Muscle layer of duodenum (tissue), 2 donors: ENCODE data around the gene GABPA.
"Not testable (repeated sequence)": the region's sequence is repeated elsewhere in the genome, so short reads cannot be mapped to it uniquely, and the experiment has no call there.

Experiments used
- H3K27ac ChIP-seq: one replicate; pipeline ENCODE4 v1.7.0; 2013; ENCODE audit warnings: mild to moderate bottlenecking, low read length
- H3K27me3 ChIP-seq: one replicate; pipeline ENCODE4 v1.7.0; 2013; ENCODE audit warnings: low read depth, mild to moderate bottlenecking, control low read depth, low read length
- H3K36me3 ChIP-seq, 2 donors: one replicate each; pipeline ENCODE4 v1.7.0; 2013; ENCODE audit warnings: low read length in 2 of 2, control low read depth in 1 of 2, mild to moderate bottlenecking in 1 of 2; ENCODE audit not compliant: insufficient read depth in 2 of 2, control insufficient read depth in 1 of 2
- H3K4me1 ChIP-seq, 2 donors: one replicate each; pipeline ENCODE4 v1.7.0; 2013; ENCODE audit warnings: low read length in 2 of 2, mild to moderate bottlenecking in 2 of 2, control low read depth in 1 of 2, moderate library complexity in 1 of 2; ENCODE audit not compliant: insufficient read depth in 2 of 2, control insufficient read depth in 1 of 2
- H3K4me3 ChIP-seq, 2 donors: one replicate each; pipeline ENCODE4 v1.7.0; 2013; ENCODE audit warnings: low read length in 2 of 2, low read depth in 1 of 2, mild to moderate bottlenecking in 1 of 2
- H3K9me3 ChIP-seq, 2 donors: one replicate each; pipeline ENCODE4 v1.7.0; 2013; ENCODE audit warnings: low read length in 2 of 2, control low read depth in 1 of 2, mild to moderate bottlenecking in 1 of 2; ENCODE audit not compliant: control insufficient read depth in 1 of 2
- donor health status: healthy.

GABPA gene

GRCh38 chr21:25714066-25714465 is 20.7 kb upstream of the GABPA start:
- H3K36me3 ChIP-seq = peaks cover 10 to 12% of the 10 kb centered on the region in 2 donors
- H3K4me3 ChIP-seq, H3K9me3 ChIP-seq, H3K4me1 ChIP-seq, H3K27me3 ChIP-seq, H3K27ac ChIP-seq: not testable (repeated sequence)

GRCh38 chr21:25717491-25718147 is 17.2 kb upstream of the GABPA start:
- H3K9me3 ChIP-seq = no peaks in the 10 kb centered on the region
- H3K27ac ChIP-seq = no peak overlapping the region
- H3K4me1 ChIP-seq = peaks cover 0 to 5% of the 10 kb centered on the region in 2 donors
- no peak overlapping the region for H3K4me3 ChIP-seq
- no peaks in the 10 kb centered on the region for H3K27me3 ChIP-seq
- peaks cover 11 to 27% of the 10 kb centered on the region in 2 donors for H3K36me3 ChIP-seq

- H3K27me3 ChIP-seq = no peaks in the 10 kb centered on the region
- H3K27ac ChIP-seq = no peak overlapping the region
- H3K4me1 ChIP-seq = peaks cover 0 to 7% of the 10 kb centered on the region in 2 donors
- peaks cover 40 to 46% of the 10 kb centered on the region in 2 donors for H3K36me3 ChIP-seq
- H3K9me3 ChIP-seq = no peaks in the 10 kb centered on the region
- no peak overlapping the region for H3K4me3 ChIP-seq
Observed at GRCh38 chr21:25721987-25722386, 12.8 kb upstream of the GABPA start.

GRCh38 chr21:25722631-25723030 is 12.1 kb upstream of the GABPA start:
- Histone ChIP-seq H3K4me3 (no peak overlapping the region), H3K9me3 (no peaks in the 10 kb centered on the region), H3K27me3 (no peaks in the 10 kb centered on the region), H3K36me3 (peaks cover 47 to 52% of the 10 kb centered on the region in 2 donors), H3K4me1 (peaks cover 0 to 7% of the 10 kb centered on the region in 2 donors), H3K27ac (no peak overlapping the region)

- Histone ChIP-seq H3K4me1 (peaks cover 4 to 44% of the 10 kb centered on the region in 2 donors), H3K9me3 (no peaks in the 10 kb centered on the region), H3K27me3 (no peaks in the 10 kb centered on the region), H3K4me3 (no peak overlapping the region), H3K27ac (no peak overlapping the region), H3K36me3 (peaks cover 30 to 34% of the 10 kb centered on the region in 2 donors)
Observed at GRCh38 chr21:25732091-25732760, 2.5 kb upstream of the GABPA start.

- no peaks in the 10 kb centered on the region for H3K27me3 ChIP-seq
- H3K9me3 ChIP-seq = no peaks in the 10 kb centered on the region
- H3K36me3 ChIP-seq = peaks cover 12 to 17% of the 10 kb centered on the region in 2 donors
- peaks cover 4 to 48% of the 10 kb centered on the region in 2 donors for H3K4me1 ChIP-seq
- H3K4me3 ChIP-seq = peak overlapping the region; percentile 88 to 97
- peak overlapping the region; percentile 99 for H3K27ac ChIP-seq
Observed at GRCh38 chr21:25733859-25734653, 716 bp upstream of the GABPA start.

GRCh38 chr21:25734654-25734903 is 193 bp upstream of the GABPA start:
- no peaks in the 10 kb centered on the region for H3K27me3 ChIP-seq
- H3K4me3 ChIP-seq = peak overlapping the region; percentile 88 to 97
- no peaks in the 10 kb centered on the region for H3K9me3 ChIP-seq
- peaks cover 4 to 48% of the 10 kb centered on the region in 2 donors for H3K4me1 ChIP-seq
- peaks cover 7 to 12% of the 10 kb centered on the region in 2 donors for H3K36me3 ChIP-seq
- peak overlapping the region; percentile 99 for H3K27ac ChIP-seq

- H3K4me3 ChIP-seq = peak overlapping the region; percentile 88 to 98
- peaks cover 0 to 6% of the 10 kb centered on the region in 2 donors for H3K36me3 ChIP-seq
- no peaks in the 10 kb centered on the region for H3K27me3 ChIP-seq
- peak overlapping the region; percentile 99 for H3K27ac ChIP-seq
- H3K9me3 ChIP-seq = no peaks in the 10 kb centered on the region
- peaks cover 4 to 38% of the 10 kb centered on the region in 2 donors for H3K4me1 ChIP-seq
Observed at GRCh38 chr21:25735646-25736597, 1.1 kb downstream of the GABPA start.

- Histone ChIP-seq H3K27me3 (no peaks in the 10 kb centered on the region), H3K27ac (peak overlapping the region; percentile 97), H3K9me3 (no peaks in the 10 kb centered on the region), H3K36me3 (peaks cover 0 to 6% of the 10 kb centered on the region in 2 donors), H3K4me1 (peaks cover 4 to 26% of the 10 kb centered on the region in 2 donors), H3K4me3 (no peak overlapping the region)
Observed at GRCh38 chr21:25737421-25737820, 2.6 kb downstream of the GABPA start.

- Histone ChIP-seq H3K27me3 (no peaks in the 10 kb centered on the region), H3K9me3 (no peaks in the 10 kb centered on the region), H3K4me3 (no peak overlapping the region), H3K27ac (no peak overlapping the region), H3K4me1 (no peaks in the 10 kb centered on the region), H3K36me3 (peaks cover 9 to 12% of the 10 kb centered on the region in 2 donors)
Observed at GRCh38 chr21:25742900-25743299, 8.1 kb downstream of the GABPA start.
